HPDE6-E6E7 (cell line): ENCODE data around the gene APOL4.
"Not testable (repeated sequence)": the region's sequence is repeated elsewhere in the genome, so short reads cannot be mapped to it uniquely, and the experiment has no call there.

Source experiments
- DNase-seq: peaks from one replicate; pipeline ENCODE4 v3.0.0; 2011; ENCODE audit warnings: missing footprints; ENCODE audit errors: extremely low spot score

APOL4 gene

GRCh38 chr22:36232715-36233401, 31.2 kb upstream of the APOL4 start:
- DNase-seq = no peak

DNA sequence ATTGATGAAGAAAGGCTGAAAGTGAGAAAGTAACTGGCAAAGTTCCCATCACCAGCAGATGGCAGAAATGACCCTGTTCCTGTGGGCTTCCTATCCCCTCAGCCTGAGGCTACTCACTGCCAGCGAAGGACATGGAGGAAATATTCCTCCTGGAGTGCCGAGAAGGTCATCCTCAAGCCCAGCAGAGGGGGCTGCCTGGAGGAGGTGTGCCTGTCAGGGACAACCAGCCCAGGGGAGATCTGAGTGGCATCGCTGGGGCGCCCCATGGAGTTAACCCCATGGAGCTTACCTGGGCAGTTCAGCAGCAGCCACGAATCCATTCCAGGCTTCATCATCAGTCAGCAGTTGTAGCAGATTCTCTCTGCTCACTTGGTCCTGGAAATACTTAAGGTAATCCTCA, 29.4 kb upstream of the APOL4 start:
- not testable (repeated sequence) for DNase-seq

- DNase-seq = not testable (repeated sequence)
These were observed 28.0 kb upstream of the APOL4 start for GRCh38 chr22:36229649-36230048.

DNA sequence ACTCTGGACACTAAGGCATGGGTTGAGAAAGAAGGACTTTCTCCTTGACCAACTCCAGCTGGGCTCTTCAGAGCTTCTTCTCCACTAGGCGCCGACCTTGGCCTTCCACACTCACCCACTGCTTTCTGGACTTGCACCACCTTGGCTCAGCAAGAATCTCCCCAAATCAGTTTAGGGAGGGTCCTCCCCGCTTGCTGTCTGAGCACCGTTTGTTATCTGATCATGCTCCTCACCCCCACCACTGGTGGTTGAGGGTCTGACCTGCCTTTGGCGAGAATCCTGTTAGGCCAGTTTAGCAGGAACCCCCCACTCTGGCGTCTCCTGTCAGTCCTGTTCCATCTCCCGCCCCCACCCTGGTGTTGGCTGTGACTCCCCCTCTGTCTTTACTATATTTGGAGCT, 27.3 kb upstream of the APOL4 start:
- no peak for DNase-seq

DNA sequence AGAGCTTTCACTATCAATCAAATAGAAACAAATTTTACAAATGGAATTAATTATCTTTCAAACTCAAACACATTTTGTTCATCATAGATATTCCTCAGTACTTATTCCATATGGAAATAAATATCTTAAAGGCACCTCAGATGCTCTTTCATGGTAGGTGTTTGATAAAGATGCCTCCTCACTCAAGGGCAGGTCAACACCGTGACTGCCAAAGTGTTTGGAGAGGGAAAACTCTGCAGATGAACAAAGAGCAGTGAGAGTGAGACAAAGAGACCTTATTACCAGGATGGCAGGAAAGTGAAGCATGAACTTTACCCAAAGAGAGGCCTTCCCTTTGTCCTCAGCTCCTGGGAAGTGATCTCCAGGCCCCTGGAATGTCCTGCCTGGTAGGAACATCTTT, 26.8 kb upstream of the APOL4 start:
- not testable (repeated sequence) for DNase-seq

DNA sequence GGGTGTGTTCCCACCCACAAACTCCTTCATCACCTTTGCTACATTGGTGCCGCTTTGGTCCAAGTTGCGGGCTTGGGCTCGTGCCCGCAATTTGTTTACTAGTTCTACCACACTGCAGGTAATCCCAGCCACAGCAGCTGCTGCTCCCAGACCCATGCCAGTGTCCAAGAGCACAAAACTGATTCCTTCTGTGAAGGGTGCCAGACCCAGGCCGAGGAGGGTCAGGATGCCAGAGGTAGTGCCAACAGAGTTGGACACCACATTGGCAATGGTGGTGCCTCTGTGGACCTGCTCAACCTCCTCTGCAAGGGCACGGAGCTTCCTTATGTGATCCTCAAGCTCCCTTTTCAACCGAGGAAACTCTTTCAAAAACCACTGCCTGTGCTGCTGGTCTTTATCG, 26.2 kb upstream of the APOL4 start:
- no peak for DNase-seq

- no peak for DNase-seq
These were observed 25.8 kb upstream of the APOL4 start for GRCh38 chr22:36227396-36227795.

GRCh38 chr22:36226189-36226588, 24.6 kb upstream of the APOL4 start:
- DNase-seq = no peak

GRCh38 chr22:36225333-36225922, 23.8 kb upstream of the APOL4 start:
- no peak for DNase-seq

DNA sequence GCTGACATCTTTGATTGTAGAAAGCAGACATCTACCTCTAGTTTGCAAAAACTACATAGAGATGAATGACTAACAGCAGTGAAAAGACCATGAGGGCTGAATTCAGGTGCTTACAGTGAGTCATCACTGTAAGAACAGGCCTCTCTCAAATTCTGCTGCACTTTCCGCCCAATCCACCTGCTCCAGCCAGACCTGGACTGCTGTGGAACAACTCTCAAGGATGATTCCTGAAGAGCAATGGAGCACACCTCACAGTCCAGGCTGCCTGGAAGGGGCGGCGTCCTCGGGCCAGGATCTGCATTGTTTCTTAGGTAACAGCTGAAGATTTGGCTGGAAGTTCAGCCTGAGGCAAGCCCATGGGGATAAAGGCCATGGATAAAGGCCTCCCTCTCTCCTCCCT, 22.6 kb upstream of the APOL4 start:
- DNase-seq = no peak

- DNase-seq = no peak
These were observed 21.9 kb upstream of the APOL4 start for GRCh38 chr22:36223504-36223903.

- DNase-seq = no peak
These were observed 21.4 kb upstream of the APOL4 start for GRCh38 chr22:36222887-36223450.

- no peak for DNase-seq
These were observed 20.5 kb upstream of the APOL4 start for GRCh38 chr22:36221799-36222751.

DNA sequence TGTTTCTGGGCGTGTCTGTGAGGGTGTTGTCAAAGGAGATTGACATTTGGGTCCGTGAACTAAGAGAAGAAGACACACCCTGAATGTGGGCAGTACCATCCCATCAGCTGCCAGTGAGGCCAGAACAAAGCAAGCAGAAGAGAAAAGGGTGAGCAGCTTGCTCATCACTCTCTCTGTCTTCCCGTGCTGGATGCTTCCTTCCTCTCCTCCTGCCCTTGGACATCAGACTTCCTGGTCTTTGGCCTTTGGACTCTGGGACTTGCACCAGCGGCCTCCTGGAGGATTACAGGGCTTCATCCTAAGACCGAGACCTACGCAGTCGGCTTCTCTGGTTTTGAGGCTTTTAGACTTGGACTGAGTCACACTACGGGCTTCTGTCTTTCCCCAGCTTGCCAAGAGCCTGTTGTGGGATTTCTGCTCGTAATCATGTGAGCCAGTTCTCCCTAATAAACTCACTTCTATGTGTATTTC, 18.9 kb upstream of the APOL4 start:
- no peak for DNase-seq

- no peak for DNase-seq
These were observed 17.1 kb upstream of the APOL4 start for GRCh38 chr22:36218648-36219193.

DNA sequence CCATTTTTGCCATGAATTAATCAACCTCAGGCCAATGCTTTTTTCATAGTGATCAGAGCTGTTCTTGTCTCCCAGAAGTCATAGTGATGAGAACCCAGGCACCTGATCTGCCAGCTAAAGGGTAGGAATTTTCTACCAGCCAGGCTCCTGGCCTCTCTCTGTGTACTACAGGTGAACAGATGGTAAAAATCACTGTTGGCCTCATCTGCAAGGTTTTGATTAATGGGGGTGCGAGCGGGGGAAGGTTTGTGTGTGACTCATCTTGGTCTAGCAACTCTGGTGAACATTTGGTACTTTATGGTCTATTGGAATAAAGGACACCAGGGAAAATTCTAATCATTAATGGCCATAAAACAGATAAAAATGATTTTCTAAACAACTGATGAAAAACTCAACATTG, 14.4 kb upstream of the APOL4 start:
- no peak for DNase-seq

GRCh38 chr22:36213586-36213985, 12.0 kb upstream of the APOL4 start:
- no peak for DNase-seq

- DNase-seq = no peak
These were observed 11.3 kb upstream of the APOL4 start for GRCh38 chr22:36212901-36213300.

- DNase-seq = no peak
These were observed 9.7 kb upstream of the APOL4 start for GRCh38 chr22:36211237-36211861.

- DNase-seq = no peak
These were observed 8.6 kb upstream of the APOL4 start for GRCh38 chr22:36210224-36210623.

- not testable (repeated sequence) for DNase-seq
These were observed 7.9 kb upstream of the APOL4 start for GRCh38 chr22:36209488-36209908.
